MM.1S (cell line): ENCODE measurements around the gene THOC5.
"Not testable (repeated sequence)": the region's sequence is repeated elsewhere in the genome, so short reads cannot be mapped to it uniquely, and the experiment has no call there.

ENCODE experiments used
- DNase-seq: peaks from one replicate; pipeline ENCODE4 v3.0.0-alpha.2; 2015
- H2AFZ ChIP-seq: fragments of 300-600 bp; sonication (generic); 2 replicates; pipeline ENCODE4 v1.6.0; 2016; ENCODE audit warnings: antibody characterized with exemption, low read length
- H3F3A ChIP-seq: fragments of 300-600 bp; sonication (generic); 2 replicates; pipeline ENCODE4 v1.6.1; 2016; ENCODE audit warnings: mild to moderate bottlenecking, antibody characterized with exemption, low read length, moderate library complexity, mixed read lengths; ENCODE audit not compliant: insufficient read depth
- H3K27ac ChIP-seq: fragments of 300-600 bp; sonication (generic); 2 replicates; pipeline ENCODE4 v1.5.1; 2016; ENCODE audit warnings: mild to moderate bottlenecking, low read length
- H3K27me3 ChIP-seq: fragments of 300-600 bp; sonication (generic); replicated peaks from 2 replicates; pipeline ENCODE4 v1.6.0; 2016; ENCODE audit warnings: low read length; ENCODE audit not compliant: insufficient read depth
- H3K36me3 ChIP-seq: fragments of 300-600 bp; sonication (generic); replicated peaks from 2 replicates; pipeline ENCODE4 v1.6.1; 2016; ENCODE audit warnings: mild to moderate bottlenecking, low read length, mixed read lengths; ENCODE audit not compliant: insufficient read depth
- H3K4me1 ChIP-seq: fragments of 300-600 bp; sonication (generic); 2 replicates; pipeline ENCODE4 v1.6.1; 2016; ENCODE audit warnings: low read length, mixed read lengths
- H3K4me2 ChIP-seq: fragments of 300-600 bp; sonication (generic); 2 replicates; pipeline ENCODE4 v1.6.0; 2016; ENCODE audit warnings: low read depth, low read length
- H3K4me3 ChIP-seq: fragments of 300-600 bp; sonication (generic); 2 replicates; pipeline ENCODE4 v1.5.1; 2016; ENCODE audit warnings: low read length, mixed read lengths
- H3K79me2 ChIP-seq: fragments of 300-600 bp; sonication (generic); 2 replicates; pipeline ENCODE4 v1.6.1; 2016; ENCODE audit warnings: mixed run types, low read length, mixed read lengths
- H3K9ac ChIP-seq: fragments of 300-600 bp; sonication (generic); 2 replicates; pipeline ENCODE4 v1.6.1; 2016; ENCODE audit warnings: low read length, mixed read lengths
- H3K9me2 ChIP-seq: fragments of 300-600 bp; sonication (generic); replicated peaks from 2 replicates; pipeline ENCODE4 v1.6.1; 2016; ENCODE audit warnings: mild to moderate bottlenecking, low read length, mixed read lengths; ENCODE audit not compliant: insufficient read depth
- H3K9me3 ChIP-seq: fragments of 300-600 bp; sonication (generic); replicated peaks from 2 replicates; pipeline ENCODE4 v1.6.1; 2016; ENCODE audit warnings: mild to moderate bottlenecking, low read length, mixed read lengths; ENCODE audit not compliant: insufficient read depth
- H4K20me1 ChIP-seq: fragments of 300-600 bp; sonication (generic); 2 replicates; pipeline ENCODE4 v1.6.1; 2016; ENCODE audit warnings: mild to moderate bottlenecking, low read length, moderate library complexity, mixed read lengths; ENCODE audit not compliant: insufficient read depth
- EZH2 ChIP-seq: fragments of 300-600 bp; sonication (generic); optimal IDR thresholded peaks from 2 replicates; pipeline ENCODE3; 2017; ENCODE audit warnings: low read depth, mild to moderate bottlenecking, antibody characterized with exemption, low read length, mixed read lengths
- EZH2phosphoT487 ChIP-seq: fragments of 300-600 bp; sonication (generic); IDR thresholded peaks from 2 replicates; pipeline ENCODE4 v1.6.1; 2018; ENCODE audit warnings: antibody characterized with exemption, low read length
- TF ChIP-seq, protein P1 (sequence below): fragments of 300-600 bp; sonication (generic); IDR thresholded peaks from 2 replicates; pipeline ENCODE4 v1.5.1; 2016; ENCODE audit warnings: antibody characterized with exemption, low read length, mixed read lengths

Gene THOC5

DNA sequence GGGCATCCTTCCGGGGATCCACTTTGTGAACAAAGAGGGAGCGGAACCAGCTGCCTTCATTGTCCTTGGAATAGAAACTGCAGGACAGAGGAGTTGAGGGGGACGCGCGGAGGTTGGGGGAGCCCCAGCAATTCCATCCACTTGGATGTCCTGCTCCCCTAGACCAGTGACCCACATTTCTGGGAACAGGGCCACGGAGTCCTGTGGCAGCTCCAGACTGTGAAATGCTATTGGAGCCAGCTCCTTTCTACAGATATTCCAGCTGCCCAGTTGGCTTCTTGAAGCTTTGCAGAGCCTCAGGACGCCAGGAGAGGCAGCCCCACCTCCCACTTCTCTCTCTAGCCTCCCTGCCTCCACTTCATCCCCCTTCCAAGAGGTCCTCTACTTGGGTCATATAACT is 16.9 kb upstream of the THOC5 start:
- H3K9ac ChIP-seq = no peak overlapping the region
- no peak overlapping the region for H3K27ac ChIP-seq
- TF ChIP-seq EZH2 = no peak
- no peak for TF ChIP-seq EZH2phosphoT487
- TF ChIP-seq, protein P1, sequence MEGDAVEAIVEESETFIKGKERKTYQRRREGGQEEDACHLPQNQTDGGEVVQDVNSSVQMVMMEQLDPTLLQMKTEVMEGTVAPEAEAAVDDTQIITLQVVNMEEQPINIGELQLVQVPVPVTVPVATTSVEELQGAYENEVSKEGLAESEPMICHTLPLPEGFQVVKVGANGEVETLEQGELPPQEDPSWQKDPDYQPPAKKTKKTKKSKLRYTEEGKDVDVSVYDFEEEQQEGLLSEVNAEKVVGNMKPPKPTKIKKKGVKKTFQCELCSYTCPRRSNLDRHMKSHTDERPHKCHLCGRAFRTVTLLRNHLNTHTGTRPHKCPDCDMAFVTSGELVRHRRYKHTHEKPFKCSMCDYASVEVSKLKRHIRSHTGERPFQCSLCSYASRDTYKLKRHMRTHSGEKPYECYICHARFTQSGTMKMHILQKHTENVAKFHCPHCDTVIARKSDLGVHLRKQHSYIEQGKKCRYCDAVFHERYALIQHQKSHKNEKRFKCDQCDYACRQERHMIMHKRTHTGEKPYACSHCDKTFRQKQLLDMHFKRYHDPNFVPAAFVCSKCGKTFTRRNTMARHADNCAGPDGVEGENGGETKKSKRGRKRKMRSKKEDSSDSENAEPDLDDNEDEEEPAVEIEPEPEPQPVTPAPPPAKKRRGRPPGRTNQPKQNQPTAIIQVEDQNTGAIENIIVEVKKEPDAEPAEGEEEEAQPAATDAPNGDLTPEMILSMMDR = no peak
- H3K9me3 ChIP-seq = no peaks in the 10 kb centered on the region
- no peaks in the 10 kb centered on the region for H3F3A ChIP-seq
- no peaks in the 10 kb centered on the region for H3K79me2 ChIP-seq
- no peaks in the 10 kb centered on the region for H3K9me2 ChIP-seq
- H2AFZ ChIP-seq = no peak overlapping the region
- no peaks in the 10 kb centered on the region for H3K36me3 ChIP-seq
- H3K4me3 ChIP-seq = no peak overlapping the region
- no peaks in the 10 kb centered on the region for H4K20me1 ChIP-seq
- no peak for DNase-seq
- H3K4me2 ChIP-seq = no peak overlapping the region
- no peaks in the 10 kb centered on the region for H3K27me3 ChIP-seq
- no peaks in the 10 kb centered on the region for H3K4me1 ChIP-seq

DNA sequence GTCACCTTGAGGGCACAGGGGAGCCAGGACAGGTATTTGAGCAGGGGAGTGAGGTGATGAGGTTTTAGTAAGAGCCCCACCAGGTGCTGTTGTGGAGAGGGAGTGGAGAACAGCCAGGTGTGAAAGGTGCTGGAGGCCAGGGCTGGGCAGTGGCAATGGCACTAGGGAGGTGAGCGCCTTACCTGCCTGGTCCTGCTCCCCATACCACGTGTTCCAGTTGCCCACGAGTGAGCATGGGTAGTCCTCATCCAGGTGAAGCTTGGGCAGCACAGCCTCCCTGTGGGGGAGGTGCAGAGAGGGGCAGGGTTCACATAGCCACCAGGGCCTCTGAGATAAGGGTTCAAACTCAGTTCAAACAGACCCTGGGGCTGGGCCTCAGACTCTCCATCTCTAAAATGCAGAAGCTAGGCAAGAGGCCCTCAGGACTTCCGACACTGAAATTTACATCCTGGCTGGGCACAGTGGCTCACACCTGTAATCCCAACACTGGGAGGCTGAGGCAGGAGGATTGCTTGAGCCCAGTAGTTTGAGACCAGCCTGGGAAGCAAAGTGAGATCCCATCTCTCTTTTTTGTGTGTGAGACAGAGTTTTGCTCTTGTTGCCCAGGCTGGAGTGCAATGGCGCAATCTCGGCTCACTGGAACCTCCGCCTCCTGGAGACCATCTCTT is 15.6 kb upstream of the THOC5 start:
- H3K4me3 ChIP-seq = no peak overlapping the region
- no peaks in the 10 kb centered on the region for H3K4me1 ChIP-seq
- no peaks in the 10 kb centered on the region for H4K20me1 ChIP-seq
- no peak overlapping the region for H2AFZ ChIP-seq
- DNase-seq = no peak
- H3K27ac ChIP-seq = no peak overlapping the region
- no peaks in the 10 kb centered on the region for H3K9me3 ChIP-seq
- H3K27me3 ChIP-seq = no peaks in the 10 kb centered on the region
- H3K9me2 ChIP-seq = no peaks in the 10 kb centered on the region
- no peaks in the 10 kb centered on the region for H3F3A ChIP-seq
- H3K36me3 ChIP-seq = no peaks in the 10 kb centered on the region
- H3K79me2 ChIP-seq = no peaks in the 10 kb centered on the region
- H3K9ac ChIP-seq = no peak overlapping the region
- TF ChIP-seq EZH2phosphoT487 (no peak), EZH2 (no peak)
- TF ChIP-seq, protein P1 = no peak
- H3K4me2 ChIP-seq = no peak overlapping the region

DNA sequence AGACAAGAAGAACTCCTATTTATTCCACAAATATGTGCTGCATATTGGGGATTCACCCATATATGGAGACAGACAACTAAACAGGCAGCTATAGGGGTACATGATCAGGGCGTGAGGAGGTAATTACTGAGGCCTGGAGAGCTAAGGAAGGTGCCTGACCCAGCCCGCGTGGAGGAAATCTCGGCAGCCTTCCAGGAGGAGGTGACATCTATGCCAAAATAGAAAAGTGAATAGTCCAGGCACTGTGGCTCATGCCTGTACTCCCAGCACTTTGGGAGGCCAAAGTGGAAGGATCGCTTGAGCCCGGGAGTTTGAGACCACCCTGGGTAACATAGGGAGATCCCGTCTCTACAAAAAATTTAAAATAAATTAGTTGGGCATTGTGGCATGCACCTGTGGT is 13.8 kb upstream of the THOC5 start:
- no peaks in the 10 kb centered on the region for H3K9me2 ChIP-seq
- no peaks in the 10 kb centered on the region for H3F3A ChIP-seq
- no peaks in the 10 kb centered on the region for H3K27me3 ChIP-seq
- H3K79me2 ChIP-seq = no peaks in the 10 kb centered on the region
- no peak overlapping the region for H3K4me2 ChIP-seq
- no peaks in the 10 kb centered on the region for H3K4me1 ChIP-seq
- no peak for DNase-seq
- no peak overlapping the region for H3K27ac ChIP-seq
- no peak overlapping the region for H3K9ac ChIP-seq
- H3K4me3 ChIP-seq = no peak overlapping the region
- no peaks in the 10 kb centered on the region for H3K36me3 ChIP-seq
- no peaks in the 10 kb centered on the region for H3K9me3 ChIP-seq
- H2AFZ ChIP-seq = no peak overlapping the region
- no peaks in the 10 kb centered on the region for H4K20me1 ChIP-seq
- TF ChIP-seq, protein P1 = no peak
- TF ChIP-seq EZH2 = no peak
- no peak for TF ChIP-seq EZH2phosphoT487

DNA sequence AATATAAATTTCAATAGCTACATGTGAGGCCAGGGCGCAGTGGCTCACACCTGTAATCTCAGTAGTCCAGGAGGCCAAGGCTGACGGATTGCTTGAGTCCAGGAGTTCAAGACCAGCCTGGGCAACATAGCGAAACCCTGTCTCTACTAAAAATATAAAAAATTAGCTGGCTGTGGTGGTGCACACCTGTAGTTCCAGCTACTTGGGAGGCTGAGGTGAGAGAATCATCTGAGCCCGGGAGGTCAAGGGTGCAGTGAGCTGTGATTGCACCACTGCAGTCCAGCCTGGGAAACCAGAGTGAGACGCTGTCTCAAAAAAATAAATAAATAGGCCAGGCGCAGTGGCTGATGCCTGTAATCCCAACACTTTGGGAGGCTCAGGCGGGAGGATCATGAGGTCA is 13.0 kb upstream of the THOC5 start:
- H3K4me2 ChIP-seq, H3F3A ChIP-seq, H3K27me3 ChIP-seq, DNase-seq, H3K9me2 ChIP-seq, H3K27ac ChIP-seq, H3K9ac ChIP-seq, H3K9me3 ChIP-seq, H3K4me3 ChIP-seq, H3K4me1 ChIP-seq, H3K36me3 ChIP-seq, H2AFZ ChIP-seq, H3K79me2 ChIP-seq, H4K20me1 ChIP-seq: not testable (repeated sequence)
